Measurements from ENCODE around the gene CAPN1. TPM values are rescaled to one million over a fixed set of nuclear protein-coding genes. Genes with fewer than 3 reads are reported as not detected.

The CAPN1 gene
- total and polyA plus RNA-seq, 2 experiments from 2014 or later = 106 to 145 TPM

DNA sequence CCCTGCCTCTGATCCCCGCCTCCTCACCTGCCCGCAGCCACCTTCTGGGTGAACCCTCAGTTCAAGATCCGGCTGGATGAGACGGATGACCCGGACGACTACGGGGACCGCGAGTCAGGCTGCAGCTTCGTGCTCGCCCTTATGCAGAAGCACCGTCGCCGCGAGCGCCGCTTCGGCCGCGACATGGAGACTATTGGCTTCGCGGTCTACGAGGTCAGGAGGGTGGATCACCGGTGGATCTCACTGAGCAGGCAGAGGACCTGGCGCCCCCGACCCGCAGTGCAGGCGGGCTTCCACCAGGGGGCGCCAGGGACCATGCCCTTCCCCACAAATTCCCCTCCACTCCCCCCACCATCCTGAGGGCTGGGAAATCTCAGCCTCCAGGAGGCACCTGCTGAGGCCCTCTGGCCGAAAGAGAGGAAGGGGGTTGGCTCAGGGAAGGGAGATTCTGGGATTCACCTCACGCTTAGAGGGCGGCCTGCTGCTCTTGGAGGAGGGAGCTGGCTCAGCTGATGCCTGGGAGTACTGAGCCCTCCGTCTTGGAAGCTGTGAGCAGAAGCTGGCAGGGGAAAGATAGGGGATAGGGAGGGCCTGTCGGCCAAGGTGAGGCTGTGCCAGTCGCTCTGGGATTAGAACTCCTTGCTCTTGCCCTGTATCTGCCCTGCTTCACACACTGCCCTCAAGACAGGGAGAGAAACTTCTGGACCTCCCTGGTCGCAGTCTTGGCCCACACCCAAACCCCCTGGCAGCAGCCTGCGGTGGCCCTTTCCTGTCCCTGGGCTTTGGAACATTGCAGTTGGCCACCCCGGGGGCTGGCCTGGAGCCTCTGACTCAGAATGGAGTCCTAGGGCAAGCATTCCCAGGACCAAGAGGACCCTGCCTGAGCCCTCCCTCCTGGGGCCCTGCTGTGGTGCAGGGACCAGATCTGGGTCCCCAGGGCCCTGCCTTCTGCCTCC is 23.2 kb downstream of the CAPN1 start:
- peaks cover 8% of the 10 kb centered on the region; the same call in 1 of the 2 replicates for H3K36me3 ChIP-seq (ENCODE audit: low read depth)
- H4K20me1 ChIP-seq (ENCODE audit: insufficient read depth) = no peaks in the 10 kb centered on the region
- H3K27me3 ChIP-seq (replicated peaks; ENCODE audit: insufficient read depth) = no peaks in the 10 kb centered on the region
- H3K4me1 ChIP-seq (ENCODE audit: insufficient read depth) = no peaks in the 10 kb centered on the region
- in situ Hi-C loops (cut with MboI) = no loop called here
- WGBS, 2 experiments (ENCODE audit: low coverage in 1 of 2, low lambda C conversion rate in 2 of 2, missing lambda C conversion rate in 2 of 2) = 75 to 90% methylated on average over 31 to 38 of the region's 38 CpGs
- no peak overlapping the region for H3K9ac ChIP-seq
- H3F3A ChIP-seq (ENCODE audit: insufficient read depth) = no peaks in the 10 kb centered on the region
- TF ChIP-seq EZH2 (IDR thresholded peaks at IDR 0.05; ENCODE audit: insufficient read depth, poor library complexity, severe bottlenecking) (no peak), EZH2phosphoT487 (IDR thresholded peaks at IDR 0.05; ENCODE audit: insufficient read depth, low read depth) (no peak)
- H3K27ac ChIP-seq = no peak overlapping the region
- H3K4me3 ChIP-seq = no peak overlapping the region
- H2AFZ ChIP-seq = no peak overlapping the region
- H3K9me3 ChIP-seq (ENCODE audit: low read depth) = no peaks in the 10 kb centered on the region
- peak; percentile 40 for DNase-seq
- no peaks in the 10 kb centered on the region for H3K9me2 ChIP-seq (ENCODE audit: insufficient read depth)
- H3K4me2 ChIP-seq (ENCODE audit: unreplicated experiment) = no peak overlapping the region
- H3K79me2 ChIP-seq (ENCODE audit: insufficient read depth) = no peaks in the 10 kb centered on the region

- Histone ChIP-seq H3K9me2 (ENCODE audit: insufficient read depth) (no peaks in the 10 kb centered on the region), H2AFZ (no peak overlapping the region), H3K4me3 (no peak overlapping the region), H3K27me3 (replicated peaks; ENCODE audit: insufficient read depth) (no peaks in the 10 kb centered on the region), H3K79me2 (ENCODE audit: insufficient read depth) (no peaks in the 10 kb centered on the region), H3K27ac (no peak overlapping the region), H4K20me1 (ENCODE audit: insufficient read depth) (no peaks in the 10 kb centered on the region), H3K9me3 (ENCODE audit: low read depth) (no peaks in the 10 kb centered on the region), H3F3A (ENCODE audit: insufficient read depth) (no peaks in the 10 kb centered on the region), H3K4me1 (ENCODE audit: insufficient read depth) (no peaks in the 10 kb centered on the region), H3K4me2 (ENCODE audit: unreplicated experiment) (no peak overlapping the region), H3K9ac (no peak overlapping the region), H3K36me3 (ENCODE audit: low read depth) (peaks cover 7% of the 10 kb centered on the region; the same call in 1 of the 2 replicates)
- 71 to 84% methylated on average over 3 of the region's 3 CpGs for WGBS, 2 experiments (ENCODE audit: low coverage in 1 of 2, low lambda C conversion rate in 2 of 2, missing lambda C conversion rate in 2 of 2)
- in situ Hi-C loops (cut with MboI) = no loop called here
- TF ChIP-seq EZH2phosphoT487 (IDR thresholded peaks at IDR 0.05; ENCODE audit: insufficient read depth, low read depth) (no peak), EZH2 (IDR thresholded peaks at IDR 0.05; ENCODE audit: insufficient read depth, poor library complexity, severe bottlenecking) (no peak)
- DNase-seq = no peak
These were observed 23.9 kb downstream of the CAPN1 start for GRCh38 chr11:65205602-65205967.

DNA sequence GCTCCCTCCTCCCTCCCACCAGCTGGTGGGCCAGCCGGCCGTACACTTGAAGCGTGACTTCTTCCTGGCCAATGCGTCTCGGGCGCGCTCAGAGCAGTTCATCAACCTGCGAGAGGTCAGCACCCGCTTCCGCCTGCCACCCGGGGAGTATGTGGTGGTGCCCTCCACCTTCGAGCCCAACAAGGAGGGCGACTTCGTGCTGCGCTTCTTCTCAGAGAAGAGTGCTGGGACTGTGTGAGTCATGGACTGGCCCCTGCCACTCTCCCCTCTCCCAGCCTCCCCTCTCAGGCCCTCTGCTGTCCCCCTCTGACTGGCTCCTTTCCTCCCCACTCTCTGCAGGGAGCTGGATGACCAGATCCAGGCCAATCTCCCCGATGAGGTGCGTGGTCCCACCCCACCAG is 24.7 kb downstream of the CAPN1 start:
- H3K27ac ChIP-seq = no peak overlapping the region
- H2AFZ ChIP-seq = no peak overlapping the region
- 95 to 100% methylated on average over 12 to 17 of the region's 17 CpGs for WGBS, 2 experiments (ENCODE audit: low coverage in 1 of 2, low lambda C conversion rate in 2 of 2, missing lambda C conversion rate in 2 of 2)
- H3K27me3 ChIP-seq (replicated peaks; ENCODE audit: insufficient read depth) = no peaks in the 10 kb centered on the region
- H3F3A ChIP-seq (ENCODE audit: insufficient read depth) = no peaks in the 10 kb centered on the region
- no peak overlapping the region for H3K4me2 ChIP-seq (ENCODE audit: unreplicated experiment)
- no peaks in the 10 kb centered on the region for H3K9me3 ChIP-seq (ENCODE audit: low read depth)
- no peak for DNase-seq
- peaks cover 7% of the 10 kb centered on the region; the same call in 1 of the 2 replicates for H3K36me3 ChIP-seq (ENCODE audit: low read depth)
- H3K4me3 ChIP-seq = no peak overlapping the region
- H3K9ac ChIP-seq = no peak overlapping the region
- no peak for TF ChIP-seq EZH2phosphoT487 (IDR thresholded peaks at IDR 0.05; ENCODE audit: insufficient read depth, low read depth)
- no peak for TF ChIP-seq EZH2 (IDR thresholded peaks at IDR 0.05; ENCODE audit: insufficient read depth, poor library complexity, severe bottlenecking)
- in situ Hi-C loops (cut with MboI) = no loop called here
- no peaks in the 10 kb centered on the region for H3K4me1 ChIP-seq (ENCODE audit: insufficient read depth)
- H3K9me2 ChIP-seq (ENCODE audit: insufficient read depth) = no peaks in the 10 kb centered on the region
- no peaks in the 10 kb centered on the region for H4K20me1 ChIP-seq (ENCODE audit: insufficient read depth)
- H3K79me2 ChIP-seq (ENCODE audit: insufficient read depth) = no peaks in the 10 kb centered on the region

- no peak for TF ChIP-seq EZH2phosphoT487 (IDR thresholded peaks at IDR 0.05; ENCODE audit: insufficient read depth, low read depth)
- TF ChIP-seq EZH2 (IDR thresholded peaks at IDR 0.05; ENCODE audit: insufficient read depth, poor library complexity, severe bottlenecking) = no peak
- Histone ChIP-seq H3K4me3 (no peak overlapping the region), H3K9me2 (ENCODE audit: insufficient read depth) (no peaks in the 10 kb centered on the region), H3K79me2 (ENCODE audit: insufficient read depth) (no peaks in the 10 kb centered on the region), H3K4me2 (ENCODE audit: unreplicated experiment) (no peak overlapping the region), H4K20me1 (ENCODE audit: insufficient read depth) (no peaks in the 10 kb centered on the region), H3F3A (ENCODE audit: insufficient read depth) (no peaks in the 10 kb centered on the region), H3K27ac (no peak overlapping the region), H3K9ac (no peak overlapping the region), H3K9me3 (ENCODE audit: low read depth) (no peaks in the 10 kb centered on the region), H3K4me1 (ENCODE audit: insufficient read depth) (no peaks in the 10 kb centered on the region), H2AFZ (no peak overlapping the region), H3K36me3 (ENCODE audit: low read depth) (peaks cover 7% of the 10 kb centered on the region; the same call in 1 of the 2 replicates), H3K27me3 (replicated peaks; ENCODE audit: insufficient read depth) (no peaks in the 10 kb centered on the region)
- no peak for DNase-seq
- 80 to 89% methylated on average over 4 to 7 of the region's 7 CpGs for WGBS, 2 experiments (ENCODE audit: low coverage in 1 of 2, low lambda C conversion rate in 2 of 2, missing lambda C conversion rate in 2 of 2)
- in situ Hi-C loops (cut with MboI) = no loop called here
These were observed 25.2 kb downstream of the CAPN1 start for GRCh38 chr11:65206901-65207300.
